SK-N-SH treated with all-trans-retinoic acid at 6 μM for 48 hours (cell line): ENCODE results near the gene HOXD11.

Source experiments
- CSDC2 ChIP-seq: fragments of 250-450 bp; sonication (Bioruptor Pico); IDR thresholded peaks from 2 replicates; pipeline ENCODE4 v1.5.0; 2020; ENCODE audit warnings: mild to moderate bottlenecking, moderate library complexity
- ESRRG ChIP-seq: fragments of 250-450 bp; sonication (Bioruptor Pico); IDR thresholded peaks from 2 replicates; pipeline ENCODE4 v1.6.1; 2021; ENCODE audit warnings: mild to moderate bottlenecking
- ISL1 ChIP-seq: fragments of 250-450 bp; sonication (Bioruptor Pico); IDR thresholded peaks from 2 replicates; pipeline ENCODE4 v2.1.2; 2022; ENCODE audit warnings: mild to moderate bottlenecking, moderate library complexity
- OSR1 ChIP-seq: fragments of 250-450 bp; sonication (Bioruptor Pico); IDR thresholded peaks from 2 replicates; pipeline ENCODE4 v1.8.0; 2022; ENCODE audit warnings: moderate library complexity, mild to moderate bottlenecking, inconsistent platforms
- POU6F1 ChIP-seq: fragments of 250-450 bp; sonication (Bioruptor Pico); IDR thresholded peaks from 2 replicates; pipeline ENCODE4 v1.8.0; 2021; ENCODE audit warnings: low read depth, mild to moderate bottlenecking, moderate library complexity, borderline replicate concordance
- PPARA ChIP-seq: fragments of 250-450 bp; sonication (Bioruptor Pico); IDR thresholded peaks from 2 replicates; pipeline ENCODE4 v1.5.0; 2020; ENCODE audit warnings: mild to moderate bottlenecking, borderline replicate concordance
- RARB ChIP-seq: fragments of 250-450 bp; sonication (Bioruptor Pico); IDR thresholded peaks from 2 replicates; pipeline ENCODE4 v1.8.0; 2021; ENCODE audit warnings: mild to moderate bottlenecking, moderate library complexity
- SNAI2 ChIP-seq: fragments of 250-450 bp; sonication (Bioruptor Pico); IDR thresholded peaks from 2 replicates; pipeline ENCODE4 v1.5.0; 2020; ENCODE audit warnings: mild to moderate bottlenecking, moderate library complexity
- TSHZ2 ChIP-seq: fragments of 250-450 bp; sonication (Bioruptor Pico); IDR thresholded peaks from 2 replicates; pipeline ENCODE4 v1.5.0; 2020; ENCODE audit warnings: mild to moderate bottlenecking, moderate library complexity
- ZFP3 ChIP-seq: fragments of 250-450 bp; sonication (Bioruptor Pico); IDR thresholded peaks from 2 replicates; pipeline ENCODE4 v1.5.0; 2020; ENCODE audit warnings: mild to moderate bottlenecking, moderate library complexity
- ZNF8 ChIP-seq: fragments of 450-650 bp; formaldehyde crosslinking; IDR thresholded peaks from 2 replicates; pipeline ENCODE4 v1.5.0; 2020; ENCODE audit warnings: mild to moderate bottlenecking, moderate library complexity
- TF ChIP-seq, protein P1 (sequence below): fragments of 250-450 bp; sonication (Bioruptor Pico); IDR thresholded peaks from 2 replicates; pipeline ENCODE4 v1.5.1; 2020; ENCODE audit warnings: low read depth, mild to moderate bottlenecking, moderate library complexity
- TF ChIP-seq, protein P2 (sequence below): fragments of 250-450 bp; sonication (Bioruptor Pico); IDR thresholded peaks from 2 replicates; pipeline ENCODE4 v1.5.1; 2021; ENCODE audit warnings: mild to moderate bottlenecking, moderate library complexity
- TF ChIP-seq, protein P3 (sequence below): fragments of 250-450 bp; sonication (Bioruptor Pico); IDR thresholded peaks from 2 replicates; pipeline ENCODE4 v1.8.0; 2020; ENCODE audit warnings: mild to moderate bottlenecking, moderate library complexity, borderline replicate concordance

- TF ChIP-seq, protein P1, sequence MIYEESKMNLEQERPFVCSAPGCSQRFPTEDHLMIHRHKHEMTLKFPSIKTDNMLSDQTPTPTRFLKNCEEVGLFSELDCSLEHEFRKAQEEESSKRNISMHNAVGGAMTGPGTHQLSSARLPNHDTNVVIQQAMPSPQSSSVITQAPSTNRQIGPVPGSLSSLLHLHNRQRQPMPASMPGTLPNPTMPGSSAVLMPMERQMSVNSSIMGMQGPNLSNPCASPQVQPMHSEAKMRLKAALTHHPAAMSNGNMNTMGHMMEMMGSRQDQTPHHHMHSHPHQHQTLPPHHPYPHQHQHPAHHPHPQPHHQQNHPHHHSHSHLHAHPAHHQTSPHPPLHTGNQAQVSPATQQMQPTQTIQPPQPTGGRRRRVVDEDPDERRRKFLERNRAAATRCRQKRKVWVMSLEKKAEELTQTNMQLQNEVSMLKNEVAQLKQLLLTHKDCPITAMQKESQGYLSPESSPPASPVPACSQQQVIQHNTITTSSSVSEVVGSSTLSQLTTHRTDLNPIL (CRISPR knock-in tag) = no peak
- TF ChIP-seq OSR1 (CRISPR knock-in tag) (no peak), ZNF8 (CRISPR knock-in tag) (no peak), ZFP3 (CRISPR knock-in tag) (no peak), CSDC2 (CRISPR knock-in tag) (no peak), TSHZ2 (CRISPR knock-in tag) (no peak), RARB (CRISPR knock-in tag) (no peak), POU6F1 (no peak), PPARA (no peak), ESRRG (CRISPR knock-in tag) (no peak), SNAI2 (CRISPR knock-in tag) (no peak), ISL1 (CRISPR knock-in tag) (no peak)
- TF ChIP-seq, protein P2, sequence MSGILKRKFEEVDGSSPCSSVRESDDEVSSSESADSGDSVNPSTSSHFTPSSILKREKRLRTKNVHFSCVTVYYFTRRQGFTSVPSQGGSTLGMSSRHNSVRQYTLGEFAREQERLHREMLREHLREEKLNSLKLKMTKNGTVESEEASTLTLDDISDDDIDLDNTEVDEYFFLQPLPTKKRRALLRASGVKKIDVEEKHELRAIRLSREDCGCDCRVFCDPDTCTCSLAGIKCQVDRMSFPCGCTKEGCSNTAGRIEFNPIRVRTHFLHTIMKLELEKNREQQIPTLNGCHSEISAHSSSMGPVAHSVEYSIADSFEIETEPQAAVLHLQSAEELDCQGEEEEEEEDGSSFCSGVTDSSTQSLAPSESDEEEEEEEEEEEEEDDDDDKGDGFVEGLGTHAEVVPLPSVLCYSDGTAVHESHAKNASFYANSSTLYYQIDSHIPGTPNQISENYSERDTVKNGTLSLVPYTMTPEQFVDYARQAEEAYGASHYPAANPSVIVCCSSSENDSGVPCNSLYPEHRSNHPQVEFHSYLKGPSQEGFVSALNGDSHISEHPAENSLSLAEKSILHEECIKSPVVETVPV (CRISPR knock-in tag) = no peak
- TF ChIP-seq, protein P3, sequence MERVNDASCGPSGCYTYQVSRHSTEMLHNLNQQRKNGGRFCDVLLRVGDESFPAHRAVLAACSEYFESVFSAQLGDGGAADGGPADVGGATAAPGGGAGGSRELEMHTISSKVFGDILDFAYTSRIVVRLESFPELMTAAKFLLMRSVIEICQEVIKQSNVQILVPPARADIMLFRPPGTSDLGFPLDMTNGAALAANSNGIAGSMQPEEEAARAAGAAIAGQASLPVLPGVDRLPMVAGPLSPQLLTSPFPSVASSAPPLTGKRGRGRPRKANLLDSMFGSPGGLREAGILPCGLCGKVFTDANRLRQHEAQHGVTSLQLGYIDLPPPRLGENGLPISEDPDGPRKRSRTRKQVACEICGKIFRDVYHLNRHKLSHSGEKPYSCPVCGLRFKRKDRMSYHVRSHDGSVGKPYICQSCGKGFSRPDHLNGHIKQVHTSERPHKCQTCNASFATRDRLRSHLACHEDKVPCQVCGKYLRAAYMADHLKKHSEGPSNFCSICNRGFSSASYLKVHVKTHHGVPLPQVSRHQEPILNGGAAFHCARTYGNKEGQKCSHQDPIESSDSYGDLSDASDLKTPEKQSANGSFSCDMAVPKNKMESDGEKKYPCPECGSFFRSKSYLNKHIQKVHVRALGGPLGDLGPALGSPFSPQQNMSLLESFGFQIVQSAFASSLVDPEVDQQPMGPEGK (CRISPR knock-in tag) = no peak
Observed at GRCh38 chr2:176118601-176119339, 11.7 kb downstream of the HOXD11 start.
